Neuronal stem cell (in vitro differentiated cells): ENCODE results near the gene ITGB4.

Experiments
- DNase-seq: peaks from one replicate; pipeline ENCODE4 v3.0.0-alpha.2; 2013; ENCODE audit warnings: low spot score
- H2AFZ ChIP-seq: one replicate; pipeline ENCODE4 v1.6.1; 2013; ENCODE audit warnings: mild to moderate bottlenecking, low read length, inconsistent platforms
- H2AK5ac ChIP-seq: 2 replicates; pipeline ENCODE4 v1.6.1; 2013; ENCODE audit warnings: low read depth, mild to moderate bottlenecking, inconsistent platforms, low read length, moderate library complexity, mixed read lengths
- H2BK120ac ChIP-seq: 2 replicates; pipeline ENCODE4 v1.6.1; 2013; ENCODE audit warnings: low read depth, mild to moderate bottlenecking, inconsistent platforms, low read length, moderate library complexity, mixed read lengths
- H2BK12ac ChIP-seq: one replicate; pipeline ENCODE4 v1.6.1; 2013; ENCODE audit warnings: low read length, inconsistent platforms
- H2BK15ac ChIP-seq: 2 replicates; pipeline ENCODE4 v1.6.1; 2013; ENCODE audit warnings: mild to moderate bottlenecking, low read length, inconsistent platforms, mixed read lengths
- H2BK5ac ChIP-seq: one replicate; pipeline ENCODE4 v1.6.1; 2013; ENCODE audit warnings: inconsistent platforms, mild to moderate bottlenecking, low read length, moderate library complexity
- H3K14ac ChIP-seq: one replicate; pipeline ENCODE4 v1.6.1; 2013; ENCODE audit warnings: low read length, inconsistent platforms
- H3K18ac ChIP-seq: 2 replicates; pipeline ENCODE4 v1.6.1; 2013; ENCODE audit warnings: low read length, inconsistent platforms
- H3K23ac ChIP-seq: 2 replicates; pipeline ENCODE4 v1.6.1; 2013; ENCODE audit warnings: low read depth, mild to moderate bottlenecking, mixed read lengths, low read length, inconsistent platforms; ENCODE audit not compliant: poor library complexity
- H3K27ac ChIP-seq: replicated peaks from 3 replicates; pipeline ENCODE4 v1.5.1; 2013; ENCODE audit warnings: low read length, inconsistent platforms
- H3K27me3 ChIP-seq, 3 experiments: 2 replicates each; pipeline ENCODE4 v1.6.1; 2013; ENCODE audit warnings: low read length in 3 of 3, mild to moderate bottlenecking in 2 of 3, inconsistent platforms in 1 of 3, low read depth in 1 of 3, mixed read lengths in 1 of 3, moderate library complexity in 1 of 3; ENCODE audit not compliant: control insufficient read depth in 3 of 3, insufficient read depth in 3 of 3
- H3K36me3 ChIP-seq, 2 donors: replicated peaks in 1 of 2; 2 replicates each; pipeline ENCODE4 v1.6.1; 2013; ENCODE audit warnings: low read length in 2 of 2; ENCODE audit not compliant: control insufficient read depth in 2 of 2, insufficient read depth in 2 of 2
- H3K4ac ChIP-seq: 2 replicates; pipeline ENCODE4 v1.6.1; 2013; ENCODE audit warnings: inconsistent platforms, mild to moderate bottlenecking, low read length, moderate library complexity
- H3K4me1 ChIP-seq, 2 donors: 1 replicate in 1 of 2; 2 replicates in 1 of 2; pipeline ENCODE4 v1.6.1; 2013; ENCODE audit warnings: low read length in 2 of 2, low read depth in 1 of 2; ENCODE audit not compliant: control insufficient read depth in 2 of 2, insufficient read depth in 1 of 2
- H3K4me2 ChIP-seq: one replicate; pipeline ENCODE4 v1.6.1; 2013; ENCODE audit warnings: mild to moderate bottlenecking, low read length, inconsistent platforms; ENCODE audit not compliant: insufficient read depth, poor library complexity, severe bottlenecking
- H3K4me3 ChIP-seq, 2 donors: 2 replicates each; pipeline ENCODE4 v1.5.1; 2013; ENCODE audit warnings: low read length in 2 of 2, mild to moderate bottlenecking in 2 of 2, inconsistent platforms in 1 of 2, moderate library complexity in 1 of 2
- H3K79me1 ChIP-seq: one replicate; pipeline ENCODE4 v1.6.1; 2013; ENCODE audit warnings: low read depth, mild to moderate bottlenecking, inconsistent platforms, low read length, moderate library complexity
- H3K9ac ChIP-seq: one replicate; pipeline ENCODE4 v1.6.1; 2013; ENCODE audit warnings: mild to moderate bottlenecking, low read depth, low read length, inconsistent platforms; ENCODE audit not compliant: poor library complexity
- H3K9me3 ChIP-seq, 2 donors: replicated peaks in 1 of 2; 2 replicates each; pipeline versions ENCODE3 to v1.6.1; 2013; ENCODE audit warnings: low read length in 2 of 2, mild to moderate bottlenecking in 2 of 2, inconsistent platforms in 1 of 2, low read depth in 1 of 2, mixed read lengths in 1 of 2, moderate library complexity in 1 of 2; ENCODE audit not compliant: control insufficient read depth in 2 of 2, insufficient read depth in 1 of 2
- H4K8ac ChIP-seq: one replicate; pipeline ENCODE4 v1.6.1; 2013; ENCODE audit warnings: low read depth, mild to moderate bottlenecking, inconsistent platforms, low read length, moderate library complexity
- H4K91ac ChIP-seq: one replicate; pipeline ENCODE4 v1.6.1; 2013; ENCODE audit warnings: low read length, low read depth, mild to moderate bottlenecking, inconsistent platforms; ENCODE audit not compliant: poor library complexity
- WGBS, 2 donors: extraction: QIAGEN DNeasy Blood & Tissue Kit; methylation state at CpG; one replicate each; pipeline ENCODE4 v1.1.7; 2013; ENCODE audit warnings: missing lambda C conversion rate in 2 of 2, mixed read lengths in 1 of 2; ENCODE audit not compliant: insufficient read length in 2 of 2, insufficient replicate concordance in 1 of 2; ENCODE audit errors: extremely low coverage in 2 of 2; 5-methylcytosine and 5-hydroxymethylcytosine counted together

The ITGB4 gene

GRCh38 chr17:75731086-75731715 is 9.9 kb downstream of the ITGB4 start:
- Histone ChIP-seq H2BK120ac (no peak overlapping the region), H3K4ac (no peak overlapping the region), H3K4me2 (no peak overlapping the region), H3K9ac (no peak overlapping the region), H3K23ac (peak overlapping the region; percentile 45), H3K14ac (no peak overlapping the region), H3K4me3 (no peak overlapping the region), H3K27ac (no peak overlapping the region), H3K18ac (no peak overlapping the region), H2AK5ac (no peak overlapping the region), H4K91ac (no peak overlapping the region), H3K9me3 (no peaks in the 10 kb centered on the region), H3K27me3 (peaks cover 0 to 8% (median 0%) of the 10 kb centered on the region in 3 experiments), H3K4me1 (peaks cover 0 to 4% of the 10 kb centered on the region in 2 donors), H4K8ac (no peak overlapping the region), H2BK12ac (no peak overlapping the region), H3K79me1 (no peaks in the 10 kb centered on the region), H2BK5ac (no peak overlapping the region), H2BK15ac (no peak overlapping the region), H3K36me3 (no peaks in the 10 kb centered on the region), H2AFZ (no peak overlapping the region)
- WGBS, 2 donors: no CpG with 5 or more reads among the region's 26 CpGs
- DNase-seq: no peak

- H2BK12ac ChIP-seq: no peak overlapping the region
- peaks cover 0 to 4% of the 10 kb centered on the region in 2 donors for H3K4me1 ChIP-seq
- H2BK15ac ChIP-seq: no peak overlapping the region
- peaks cover 0 to 8% (median 0%) of the 10 kb centered on the region in 3 experiments for H3K27me3 ChIP-seq
- peak overlapping the region; percentile 45 for H3K23ac ChIP-seq
- no peaks in the 10 kb centered on the region for H3K79me1 ChIP-seq
- WGBS, 2 donors: no CpG with 5 or more reads among the region's 31 CpGs
- no peak overlapping the region for H3K18ac ChIP-seq
- no peak overlapping the region for H3K4ac ChIP-seq
- no peak overlapping the region for H3K9ac ChIP-seq
- H2BK120ac ChIP-seq: no peak overlapping the region
- no peak overlapping the region for H4K91ac ChIP-seq
- H3K27ac ChIP-seq: no peak overlapping the region
- no peaks in the 10 kb centered on the region for H3K9me3 ChIP-seq
- peak overlapping the region; percentile 61 for H2AK5ac ChIP-seq
- H3K14ac ChIP-seq: no peak overlapping the region
- H3K4me2 ChIP-seq: no peak overlapping the region
- no peak overlapping the region for H4K8ac ChIP-seq
- no peaks in the 10 kb centered on the region for H3K36me3 ChIP-seq
- no peak overlapping the region for H2AFZ ChIP-seq
- H2BK5ac ChIP-seq: no peak overlapping the region
- no peak for DNase-seq
- peak overlapping the region in 1 of 2 donors; percentile 9 for H3K4me3 ChIP-seq
Measured at GRCh38 chr17:75731716-75732498, 10.6 kb downstream of the ITGB4 start.

- Histone ChIP-seq H3K4me1 (peaks cover 0 to 9% of the 10 kb centered on the region in 2 donors), H2AK5ac (peak overlapping the region; percentile 28), H3K4me3 (no peak overlapping the region), H3K23ac (no peak overlapping the region), H4K8ac (no peak overlapping the region), H3K27me3 (peaks cover 0 to 3% (median 0%) of the 10 kb centered on the region in 3 experiments), H3K27ac (no peak overlapping the region), H2BK5ac (no peak overlapping the region), H3K4me2 (no peak overlapping the region), H2BK15ac (peak overlapping the region; percentile 49), H3K36me3 (no peaks in the 10 kb centered on the region), H3K18ac (peak overlapping the region; percentile 57), H2BK12ac (no peak overlapping the region), H4K91ac (no peak overlapping the region), H3K14ac (no peak overlapping the region), H3K9me3 (no peaks in the 10 kb centered on the region), H2AFZ (no peak overlapping the region), H3K79me1 (peaks cover 2% of the 10 kb centered on the region), H2BK120ac (peak overlapping the region; percentile 47), H3K9ac (peak overlapping the region; percentile 30), H3K4ac (no peak overlapping the region)
- no peak for DNase-seq
- no CpG with 5 or more reads among the region's 18 CpGs for WGBS, 2 donors
Measured at GRCh38 chr17:75733471-75733870, 12.2 kb downstream of the ITGB4 start.

- no peak overlapping the region for H3K4me2 ChIP-seq
- H3K14ac ChIP-seq: no peak overlapping the region
- H3K9me3 ChIP-seq: no peaks in the 10 kb centered on the region
- no peak for DNase-seq
- H3K79me1 ChIP-seq: peaks cover 4% of the 10 kb centered on the region
- no peak overlapping the region for H2BK120ac ChIP-seq
- WGBS, 2 donors: no CpG with 5 or more reads among the region's 4 CpGs
- H3K4me1 ChIP-seq: peaks cover 0 to 10% of the 10 kb centered on the region in 2 donors
- H3K9ac ChIP-seq: no peak overlapping the region
- H2AFZ ChIP-seq: peak overlapping the region; percentile 63
- H3K4ac ChIP-seq: no peak overlapping the region
- no peaks in the 10 kb centered on the region for H3K36me3 ChIP-seq
- H4K8ac ChIP-seq: no peak overlapping the region
- H3K27ac ChIP-seq: no peak overlapping the region
- H3K4me3 ChIP-seq: no peak overlapping the region
- no peak overlapping the region for H2AK5ac ChIP-seq
- no peak overlapping the region for H3K23ac ChIP-seq
- no peak overlapping the region for H2BK5ac ChIP-seq
- H2BK15ac ChIP-seq: no peak overlapping the region
- H3K18ac ChIP-seq: no peak overlapping the region
- peaks cover 0 to 4% (median 0%) of the 10 kb centered on the region in 3 experiments for H3K27me3 ChIP-seq
- H2BK12ac ChIP-seq: no peak overlapping the region
- no peak overlapping the region for H4K91ac ChIP-seq
Measured at GRCh38 chr17:75734674-75735294, 13.5 kb downstream of the ITGB4 start.
